GM12801 (cell line): ENCODE measurements around the gene BBS10.

Source experiments
- CTCF ChIP-seq: IDR thresholded peaks from one replicate; pipeline ENCODE4 v1.5.1; 2011; ENCODE audit warnings: control low read depth; ENCODE audit not compliant: insufficient read length; ENCODE audit errors: extremely low read depth

BBS10 gene

GRCh38 chr12:76318773-76319594 lies 29.2 kb downstream of the BBS10 start:
- no peak for TF ChIP-seq CTCF

GRCh38 chr12:76317976-76318375 lies 30.2 kb downstream of the BBS10 start:
- TF ChIP-seq CTCF = no peak

GRCh38 chr12:76316468-76316867 lies 31.7 kb downstream of the BBS10 start:
- TF ChIP-seq CTCF = no peak

- no peak for TF ChIP-seq CTCF
Observed at GRCh38 chr12:76313299-76313698, 34.9 kb downstream of the BBS10 start.

- no peak for TF ChIP-seq CTCF
Observed at GRCh38 chr12:76312315-76312714, 35.9 kb downstream of the BBS10 start.

GRCh38 chr12:76311796-76312195 lies 36.4 kb downstream of the BBS10 start:
- TF ChIP-seq CTCF = no peak

GRCh38 chr12:76310110-76310509 lies 38.1 kb downstream of the BBS10 start:
- no peak for TF ChIP-seq CTCF
